Fibroblast of the aortic adventitia (primary cell): Measurements from ENCODE around the gene DNAI2. TPM values are rescaled to one million over a fixed set of nuclear protein-coding genes. Genes with fewer than 3 reads are reported as not detected.

ENCODE experiments used
- DNase-seq: peaks from one replicate; pipeline ENCODE4 v3.0.0-alpha.2; 2010; ENCODE audit warnings: low read depth
- H3K4me3 ChIP-seq: 2 replicates; pipeline ENCODE4 v1.5.1; 2011; ENCODE audit warnings: low read depth, mild to moderate bottlenecking, control low read depth, low read length, moderate library complexity
- CTCF ChIP-seq: IDR thresholded peaks from 2 replicates; pipeline ENCODE4 v1.5.1; 2011; ENCODE audit warnings: mild to moderate bottlenecking, low read length, control low read depth, inconsistent platforms; ENCODE audit not compliant: insufficient read depth
- total RNA-seq: library from RNA; depleted of rRNA; stranded (reverse); fragments of >200 nt; gene quantifications from 2 replicates; pipeline ENCODE4 v1.2.3, GENCODE V29; 2012; ENCODE audit warnings: low replicate concordance

DNAI2 gene
- total RNA-seq, 1 donor: not detected

GRCh38 chr17:74326506-74326905 lies 52.5 kb downstream of the DNAI2 start:
- no peak overlapping the region for H3K4me3 ChIP-seq
- DNase-seq: no peak
- no peak for TF ChIP-seq CTCF

GRCh38 chr17:74328487-74328886 lies 54.5 kb downstream of the DNAI2 start:
- no peak for TF ChIP-seq CTCF
- H3K4me3 ChIP-seq: no peak overlapping the region
- DNase-seq: no peak

GRCh38 chr17:74329378-74329777 lies 55.3 kb downstream of the DNAI2 start:
- H3K4me3 ChIP-seq: no peak overlapping the region
- no peak for DNase-seq
- TF ChIP-seq CTCF: no peak

GRCh38 chr17:74330446-74330845 lies 56.4 kb downstream of the DNAI2 start:
- no peak for TF ChIP-seq CTCF
- no peak overlapping the region for H3K4me3 ChIP-seq
- DNase-seq: no peak

GRCh38 chr17:74332017-74332650 lies 58.1 kb downstream of the DNAI2 start:
- no peak for TF ChIP-seq CTCF
- no peak for DNase-seq
- no peak overlapping the region for H3K4me3 ChIP-seq

GRCh38 chr17:74332763-74333283 lies 58.8 kb downstream of the DNAI2 start:
- no peak for TF ChIP-seq CTCF
- H3K4me3 ChIP-seq: no peak overlapping the region
- no peak for DNase-seq

- H3K4me3 ChIP-seq: no peak overlapping the region
- DNase-seq: peak; percentile 3
- no peak for TF ChIP-seq CTCF
Measured at GRCh38 chr17:74334393-74335039, 60.5 kb downstream of the DNAI2 start.
